DMS53 treated with DMSO at 0.1 percent for 48 hours (cell line): ENCODE results near the gene LSG1.
"Not testable (repeated sequence)": the region's sequence is repeated elsewhere in the genome, so short reads cannot be mapped to it uniquely, and the experiment has no call there.

Experiments
- DNase-seq: peaks from one replicate; lab custom pipeline; 2025; ENCODE audit not compliant: unreplicated experiment; lab: John Stamatoyannopoulos, UW

Gene LSG1

GRCh38 chr3:194619741-194620140, 52.2 kb downstream of the LSG1 start:
- DNase-seq = no peak

GRCh38 chr3:194618858-194619608, 53.0 kb downstream of the LSG1 start:
- DNase-seq = no peak

GRCh38 chr3:194617827-194618226, 54.2 kb downstream of the LSG1 start:
- DNase-seq = no peak

- DNase-seq = no peak
Measured at GRCh38 chr3:194617143-194617671, 54.8 kb downstream of the LSG1 start.

GRCh38 chr3:194615226-194615625, 56.8 kb downstream of the LSG1 start:
- no peak for DNase-seq

- DNase-seq = no peak
Measured at GRCh38 chr3:194612221-194612620, 59.8 kb downstream of the LSG1 start.

- no peak for DNase-seq
Measured at GRCh38 chr3:194610689-194611088, 61.3 kb downstream of the LSG1 start.

- no peak for DNase-seq
Measured at GRCh38 chr3:194609601-194610000, 62.4 kb downstream of the LSG1 start.

GRCh38 chr3:194608981-194609380, 63.0 kb downstream of the LSG1 start:
- DNase-seq = no peak

GRCh38 chr3:194607592-194608389, 64.2 kb downstream of the LSG1 start:
- peak; percentile 4 for DNase-seq

- no peak for DNase-seq
Measured at GRCh38 chr3:194606941-194607340, 65.0 kb downstream of the LSG1 start.

- no peak for DNase-seq
Measured at GRCh38 chr3:194606163-194606562, 65.8 kb downstream of the LSG1 start.

GRCh38 chr3:194605314-194605713, 66.7 kb downstream of the LSG1 start:
- DNase-seq = not testable (repeated sequence)

- DNase-seq = no peak
Measured at GRCh38 chr3:194604837-194605236, 67.2 kb downstream of the LSG1 start.

GRCh38 chr3:194604126-194604525, 67.9 kb downstream of the LSG1 start:
- no peak for DNase-seq

- DNase-seq = no peak
Measured at GRCh38 chr3:194602669-194603171, 69.3 kb downstream of the LSG1 start.

GRCh38 chr3:194598771-194599557, 73.0 kb downstream of the LSG1 start:
- no peak for DNase-seq

GRCh38 chr3:194596906-194597305, 75.1 kb downstream of the LSG1 start:
- no peak for DNase-seq

- DNase-seq = no peak
Measured at GRCh38 chr3:194592798-194593752, 78.9 kb downstream of the LSG1 start.
